Lung microvascular endothelial cell (primary cell): ENCODE results near the gene RHOU. TPM values are rescaled to one million over a fixed set of nuclear protein-coding genes. Genes with fewer than 3 reads are reported as not detected.

ENCODE experiments used
- DNase-seq, 2 donors: peaks; one replicate each; pipeline versions ENCODE4 v3.0.0 to v3.0.0-alpha.2; 2010; ENCODE audit warnings: low read depth in 2 of 2
- total RNA-seq: library from RNA; depleted of rRNA; stranded (reverse); fragments of >200 nt; gene quantifications from 2 replicates; pipeline ENCODE4 v1.2.1, GENCODE V29; 2014

RHOU gene
- total RNA-seq, 1 donor from 2014 or later, result 29.8 TPM

- no peak for DNase-seq
Measured at GRCh38 chr1:228736844-228737445, 1.7 kb downstream of the RHOU start.

GRCh38 chr1:228737601-228738041 lies 2.3 kb downstream of the RHOU start:
- DNase-seq, result peak in 1 of 2 donors; percentile 64

GRCh38 chr1:228739826-228740225 lies 4.5 kb downstream of the RHOU start:
- no peak for DNase-seq

- DNase-seq, result no peak
Measured at GRCh38 chr1:228740543-228741317, 5.5 kb downstream of the RHOU start.

- DNase-seq, result no peak
Measured at GRCh38 chr1:228742281-228742860, 7.1 kb downstream of the RHOU start.

GRCh38 chr1:228743405-228743804 lies 8.1 kb downstream of the RHOU start:
- DNase-seq, result no peak

- DNase-seq, result no peak
Measured at GRCh38 chr1:228744356-228744755, 9.1 kb downstream of the RHOU start.

GRCh38 chr1:228744918-228745317 lies 9.6 kb downstream of the RHOU start:
- no peak for DNase-seq

GRCh38 chr1:228745497-228745896 lies 10.2 kb downstream of the RHOU start:
- DNase-seq, result no peak

- DNase-seq, result no peak
Measured at GRCh38 chr1:228747301-228747935, 12.1 kb downstream of the RHOU start.

- DNase-seq, result no peak
Measured at GRCh38 chr1:228748029-228748428, 12.8 kb downstream of the RHOU start.

GRCh38 chr1:228748431-228748830 lies 13.2 kb downstream of the RHOU start:
- DNase-seq, result no peak

GRCh38 chr1:228749765-228750164 lies 14.5 kb downstream of the RHOU start:
- DNase-seq, result no peak

GRCh38 chr1:228750915-228751314 lies 15.6 kb downstream of the RHOU start:
- DNase-seq, result no peak

- no peak for DNase-seq
Measured at GRCh38 chr1:228751360-228752098, 16.2 kb downstream of the RHOU start.

GRCh38 chr1:228752258-228752657 lies 17.0 kb downstream of the RHOU start:
- no peak for DNase-seq

GRCh38 chr1:228752675-228753265 lies 17.5 kb downstream of the RHOU start:
- no peak for DNase-seq

GRCh38 chr1:228753287-228753686 lies 18.0 kb downstream of the RHOU start:
- no peak for DNase-seq

- DNase-seq, result no peak
Measured at GRCh38 chr1:228753786-228754360, 18.6 kb downstream of the RHOU start.

- DNase-seq, result no peak
Measured at GRCh38 chr1:228754646-228755268, 19.5 kb downstream of the RHOU start.
